ENCODE data around the gene NADK2. TPM values are rescaled to one million over a fixed set of nuclear protein-coding genes. Genes with fewer than 3 reads are reported as not detected.

The NADK2 gene
- total and polyA plus RNA-seq, 9 of the 15 experiments (the other 6 are each of a cell fraction or from before 2014, with no cell fraction given), result 10.6 to 41.0 (median 24.0) TPM

GRCh38 chr5:36200513-36200912, 41.2 kb downstream of the NADK2 start:
- Histone ChIP-seq H3K27ac (ENCODE audit: extremely low read depth, low read depth, low read length) (no peak overlapping the region), H3K4me1 (replicated peaks in 1 of 2; ENCODE audit: control insufficient read depth in 2 of 2, insufficient read depth in 2 of 2, low read length in 2 of 2) (no peaks in the 10 kb centered on the region), H3K9ac (ENCODE audit: insufficient read depth in 1 of 2, low read depth in 2 of 2, low read length in 2 of 2) (no peak overlapping the region), H2AFZ (ENCODE audit: low read depth, low read length) (no peak overlapping the region), H3K36me3 (ENCODE audit: control insufficient read depth, insufficient read depth, low read length) (peaks cover 70% of the 10 kb centered on the region; the same call in 2 of the 3 replicates), H3K79me2 (ENCODE audit: control insufficient read depth, insufficient read depth, low read length) (no peaks in the 10 kb centered on the region), H3K27me3 (ENCODE audit: control insufficient read depth in 2 of 2, insufficient read depth in 2 of 2, low read length in 2 of 2) (no peaks in the 10 kb centered on the region), H3K4me2 (ENCODE audit: insufficient read depth, low read length) (no peak overlapping the region), H3K9me1 (ENCODE audit: control insufficient read depth, insufficient read depth, low read length) (no peaks in the 10 kb centered on the region), H4K20me1 (replicated peaks; ENCODE audit: control insufficient read depth, insufficient read depth, low read length) (no peaks in the 10 kb centered on the region), H3K9me3 (replicated peaks; ENCODE audit: control insufficient read depth, insufficient read depth, low read depth, low read length) (no peaks in the 10 kb centered on the region), H3K4me3 (no peak overlapping the region)
- WGBS (ENCODE audit: insufficient coverage, low coverage, missing lambda C conversion rate), result 74% methylated on average over 4 of the region's 4 CpGs
- DNase-seq (ENCODE audit: extremely low read depth in 1 of 4, low spot score in 3 of 4), result peak in 2 of 4 experiments; percentile 11 to 22
- intact Hi-C loops (cut with micrococcal nuclease) (no loop called here), in situ Hi-C loops (cut with MboI) (no loop called here)
- no TSS peak for BruUV-seq (replicated peaks)
- ChIA-PET CTCF (ENCODE audit: low intra/inter-chr PET ratio) (no interaction called here), POLR2A (no interaction called here)
- FAIRE-seq, result peak; percentile 58
- ATAC-seq, result no peak
- TF ChIP-seq CHAMP1 (IDR thresholded peaks at IDR 0.05) (no peak), GABPB2 (CRISPR knock-in tag; conservative IDR thresholded peaks at IDR 0.05) (no peak), ZC3H8 (IDR thresholded peaks at IDR 0.05) (no peak), HMGN3 (IDR thresholded peaks at IDR 0.05; ENCODE audit: borderline replicate concordance, extremely low read depth, insufficient read length, low read depth, low read length) (no peak), JUND (IDR thresholded peaks at IDR 0.05; ENCODE audit: borderline replicate concordance, low read depth, low read length) (peak; percentile 49; the same call in 1 of the 2 replicates), JUND (tag; IDR thresholded peaks at IDR 0.05; ENCODE audit: borderline replicate concordance, low read depth, low read length) (no peak), NBN (IDR thresholded peaks at IDR 0.05; ENCODE audit: low read depth) (no peak), KAT2B (IDR thresholded peaks at IDR 0.05; ENCODE audit: low read depth, low read length) (no peak), BCOR (IDR thresholded peaks at IDR 0.05) (no peak), SAFB2 (IDR thresholded peaks at IDR 0.05; ENCODE audit: borderline replicate concordance, low read depth, low read length, severe bottlenecking) (no peak), ZNF282 (CRISPR knock-in tag; IDR thresholded peaks at IDR 0.05) (no peak), CTCF (IDR thresholded peaks at IDR 0.05 in 2 of 3, conservative IDR thresholded peaks at IDR 0.05 in 1 of 3; ENCODE audit: insufficient read depth in 2 of 3, low read depth in 1 of 3, low read length in 3 of 3) (no peak), ARID1B (IDR thresholded peaks at IDR 0.05) (peak; percentile 35; the same call in 1 of the 2 replicates), CAMTA2 (CRISPR knock-in tag; conservative IDR thresholded peaks at IDR 0.05) (no peak), SMAD1 (IDR thresholded peaks at IDR 0.05; ENCODE audit: low read depth, low read length, partially characterized antibody) (no peak), TAF15 (IDR thresholded peaks at IDR 0.05; ENCODE audit: low read depth, low read length) (no peak), BRD9 (IDR thresholded peaks at IDR 0.05; ENCODE audit: low read depth, partially characterized antibody) (no peak), THAP12 (CRISPR knock-in tag; IDR thresholded peaks at IDR 0.05) (no peak), NELFE (IDR thresholded peaks at IDR 0.05; ENCODE audit: insufficient read depth, insufficient read length) (no peak)

All from K562 (cell line).